Fibroblast of lung (primary cell): Measurements from ENCODE around the gene PCSK4. TPM values are rescaled to one million over a fixed set of nuclear protein-coding genes. Genes with fewer than 3 reads are reported as not detected.
"Not testable (repeated sequence)": the region's sequence is repeated elsewhere in the genome, so short reads cannot be mapped to it uniquely, and the experiment has no call there.

Source experiments
- DNase-seq, 2 donors: peaks; one replicate each; pipeline versions ENCODE4 v3.0.0 to v3.0.0-alpha.2; 2010; ENCODE audit warnings: low read depth in 2 of 2
- H2AFZ ChIP-seq: 2 replicates; pipeline ENCODE4 v1.5.1; 2012; ENCODE audit warnings: low read length, control low read depth, inconsistent platforms
- H3K27ac ChIP-seq: 2 replicates; pipeline ENCODE4 v1.5.1; 2011; ENCODE audit warnings: low read length, control low read depth; ENCODE audit not compliant: insufficient read depth
- H3K27me3 ChIP-seq: 2 replicates; pipeline ENCODE4 v1.5.1; 2011; ENCODE audit warnings: mild to moderate bottlenecking, low read length; ENCODE audit not compliant: control insufficient read depth, insufficient read depth
- H3K36me3 ChIP-seq: 2 replicates; pipeline ENCODE4 v1.5.1; 2011; ENCODE audit warnings: low read length; ENCODE audit not compliant: control insufficient read depth, insufficient read depth
- H3K4me1 ChIP-seq: 2 replicates; pipeline ENCODE4 v1.5.1; 2011; ENCODE audit warnings: low read length; ENCODE audit not compliant: control insufficient read depth, insufficient read depth; ENCODE audit errors: extremely low read depth
- H3K4me2 ChIP-seq: 2 replicates; pipeline ENCODE4 v1.5.1; 2011; ENCODE audit warnings: low read length, control low read depth; ENCODE audit not compliant: insufficient read depth; ENCODE audit errors: extremely low read depth
- H3K4me3 ChIP-seq, 4 experiments: fragments of 200-600 bp in 1 of 4; sonication (generic) in 1 of 4; replicated peaks in 1 of 4; 2 replicates each; pipeline ENCODE4 v1.5.1; 2011 to 2016; ENCODE audit warnings: low read length in 4 of 4, low read depth in 3 of 4, mild to moderate bottlenecking in 3 of 4, control low read depth in 2 of 4, inconsistent platforms in 1 of 4, mixed read lengths in 1 of 4; ENCODE audit not compliant: insufficient read depth in 1 of 4; ENCODE audit errors: control extremely low read depth in 1 of 4
- H3K79me2 ChIP-seq: 2 replicates; pipeline ENCODE4 v1.5.1; 2012; ENCODE audit warnings: mild to moderate bottlenecking, low read length, inconsistent platforms; ENCODE audit not compliant: control insufficient read depth, insufficient read depth
- H3K9ac ChIP-seq: 2 replicates; pipeline ENCODE4 v1.5.1; 2011; ENCODE audit warnings: mild to moderate bottlenecking, low read length, control low read depth; ENCODE audit not compliant: insufficient read depth
- H3K9me3 ChIP-seq: 2 replicates; pipeline ENCODE4 v1.5.1; 2012; ENCODE audit warnings: low read depth, low read length; ENCODE audit not compliant: control insufficient read depth, insufficient read depth
- H4K20me1 ChIP-seq: 2 replicates; pipeline ENCODE4 v1.5.1; 2011; ENCODE audit warnings: low read length; ENCODE audit not compliant: control insufficient read depth, insufficient read depth; ENCODE audit errors: extremely low read depth
- EZH2 ChIP-seq: IDR thresholded peaks from 2 replicates; pipeline ENCODE4 v1.5.1; 2012; ENCODE audit warnings: low read length, control low read depth, mild to moderate bottlenecking; ENCODE audit errors: missing control alignments
- polyA plus RNA-seq, 2 donors: library from polyadenylated mRNA; depleted of rRNA in 1 of 2; stranded (reverse) in 1 of 2; unstranded in 1 of 2; fragments of >200 nt; gene quantifications; 2 replicates each; pipeline ENCODE4 v1.2.1, GENCODE V29; 2011 to 2012; ENCODE audit warnings: missing spikeins in 1 of 2
- total RNA-seq: library from RNA; depleted of rRNA; stranded (reverse); fragments of >200 nt; gene quantifications from 2 replicates; pipeline ENCODE4 v1.2.1, GENCODE V29; 2014
- TF ChIP-seq, protein P1 (sequence below), 2 donors: IDR thresholded peaks in 1 of 2; conservative IDR thresholded peaks in 1 of 2; 1 replicate in 1 of 2; 2 replicates in 1 of 2; pipeline ENCODE4 v1.5.1; 2011 to 2012; ENCODE audit warnings: low read length in 2 of 2, control low read depth in 1 of 2, inconsistent platforms in 1 of 2, low read depth in 1 of 2, mild to moderate bottlenecking in 1 of 2

Gene PCSK4
- total and polyA plus RNA-seq, 2 donors (not counting 1 experiment from before 2014, with no cell fraction given): 0.28 to 3.5 TPM

DNA sequence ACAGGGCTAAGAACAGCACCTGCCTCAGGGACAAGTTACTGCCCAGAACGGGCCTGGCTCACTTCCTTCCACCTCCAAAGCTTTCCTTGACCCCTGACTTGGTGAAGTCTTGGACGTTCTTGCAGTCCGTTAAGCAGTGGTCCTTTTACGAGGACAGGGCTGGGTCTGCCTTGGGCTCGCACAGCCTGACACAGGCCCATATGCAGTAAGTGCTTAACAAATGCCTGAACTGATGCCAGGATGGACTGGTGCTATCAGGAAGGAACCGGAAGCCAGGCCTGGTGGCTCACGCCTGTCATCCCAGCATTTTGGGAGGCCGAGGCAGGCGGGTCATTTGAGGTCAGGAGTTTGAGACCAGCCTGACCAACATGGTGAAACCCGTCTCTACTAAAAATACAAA is 31.9 kb upstream of the PCSK4 start:
- Histone ChIP-seq H3K9me3 (no peaks in the 10 kb centered on the region), H3K4me3 (no peak overlapping the region), H3K36me3 (no peaks in the 10 kb centered on the region), H3K27me3 (peaks cover 21% of the 10 kb centered on the region), H3K9ac (no peak overlapping the region), H3K4me1 (no peaks in the 10 kb centered on the region), H2AFZ (no peak overlapping the region), H3K27ac (no peak overlapping the region), H3K4me2 (no peak overlapping the region), H4K20me1 (no peaks in the 10 kb centered on the region), H3K79me2 (no peaks in the 10 kb centered on the region)
- TF ChIP-seq, protein P1, sequence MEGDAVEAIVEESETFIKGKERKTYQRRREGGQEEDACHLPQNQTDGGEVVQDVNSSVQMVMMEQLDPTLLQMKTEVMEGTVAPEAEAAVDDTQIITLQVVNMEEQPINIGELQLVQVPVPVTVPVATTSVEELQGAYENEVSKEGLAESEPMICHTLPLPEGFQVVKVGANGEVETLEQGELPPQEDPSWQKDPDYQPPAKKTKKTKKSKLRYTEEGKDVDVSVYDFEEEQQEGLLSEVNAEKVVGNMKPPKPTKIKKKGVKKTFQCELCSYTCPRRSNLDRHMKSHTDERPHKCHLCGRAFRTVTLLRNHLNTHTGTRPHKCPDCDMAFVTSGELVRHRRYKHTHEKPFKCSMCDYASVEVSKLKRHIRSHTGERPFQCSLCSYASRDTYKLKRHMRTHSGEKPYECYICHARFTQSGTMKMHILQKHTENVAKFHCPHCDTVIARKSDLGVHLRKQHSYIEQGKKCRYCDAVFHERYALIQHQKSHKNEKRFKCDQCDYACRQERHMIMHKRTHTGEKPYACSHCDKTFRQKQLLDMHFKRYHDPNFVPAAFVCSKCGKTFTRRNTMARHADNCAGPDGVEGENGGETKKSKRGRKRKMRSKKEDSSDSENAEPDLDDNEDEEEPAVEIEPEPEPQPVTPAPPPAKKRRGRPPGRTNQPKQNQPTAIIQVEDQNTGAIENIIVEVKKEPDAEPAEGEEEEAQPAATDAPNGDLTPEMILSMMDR (conservative IDR thresholded peaks at IDR 0.05 in 1 of 2, IDR thresholded peaks at IDR 0.05 in 1 of 2; ENCODE audit: low read depth in 1 of 2, low read length in 2 of 2): no peak
- TF ChIP-seq EZH2: no peak
- no peak for DNase-seq

DNA sequence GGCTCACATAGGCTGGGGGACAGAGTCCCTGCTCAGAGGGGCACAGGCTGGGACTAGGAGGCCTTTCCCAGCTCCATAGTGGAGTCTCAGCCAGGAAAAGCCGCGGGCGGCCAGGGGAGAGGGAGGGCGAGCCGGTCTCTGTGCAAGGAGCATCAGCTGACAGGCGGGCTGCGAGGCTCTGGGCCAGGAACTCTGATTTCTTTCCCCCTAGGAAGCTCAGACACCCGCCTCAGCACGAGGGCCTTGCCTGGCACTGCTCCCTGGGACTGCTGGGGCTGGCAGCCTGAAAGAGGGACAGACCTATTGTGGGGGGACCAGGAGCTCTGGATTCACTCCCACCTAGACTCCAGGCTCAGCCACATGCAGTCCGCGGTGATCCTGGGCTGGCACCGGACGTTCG is 31.5 kb upstream of the PCSK4 start:
- peak overlapping the region; percentile 23 for H3K9ac ChIP-seq

DNA sequence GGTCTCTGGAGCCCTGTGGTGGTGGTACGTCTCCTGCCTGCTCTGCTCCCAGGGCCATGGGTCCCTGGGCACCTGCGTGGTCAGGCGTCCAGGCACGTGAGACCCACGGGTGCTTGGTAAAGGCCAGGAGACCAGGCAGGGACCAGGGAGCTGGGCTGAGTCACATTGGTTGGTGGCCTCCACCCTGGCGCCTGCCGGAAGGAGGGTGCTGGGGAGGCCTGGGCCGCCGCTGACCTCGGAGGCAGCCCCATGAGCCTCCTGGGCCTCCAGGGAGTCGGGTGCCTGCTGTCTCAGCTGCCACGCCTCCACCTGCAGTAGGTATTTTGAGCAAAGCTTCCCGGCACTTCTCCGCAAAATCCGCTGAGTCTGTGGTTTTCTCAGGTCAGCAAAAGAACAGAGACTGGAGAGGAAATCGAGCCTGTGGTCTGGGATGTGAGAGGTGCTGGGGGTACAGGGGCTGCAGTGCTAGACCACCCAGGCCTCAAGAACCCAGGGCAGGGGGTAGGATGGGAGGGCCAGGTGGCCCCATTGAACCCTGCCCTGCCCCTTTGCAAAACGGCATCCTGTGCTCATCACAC is 30.1 kb upstream of the PCSK4 start:
- Histone ChIP-seq H3K36me3 (no peaks in the 10 kb centered on the region), H3K4me2 (no peak overlapping the region), H3K4me3 (no peak overlapping the region), H3K9ac (no peak overlapping the region), H3K9me3 (no peaks in the 10 kb centered on the region), H2AFZ (no peak overlapping the region), H3K4me1 (no peaks in the 10 kb centered on the region), H3K27me3 (peaks cover 20% of the 10 kb centered on the region), H4K20me1 (no peaks in the 10 kb centered on the region), H3K79me2 (no peaks in the 10 kb centered on the region), H3K27ac (no peak overlapping the region)
- TF ChIP-seq EZH2: no peak
- TF ChIP-seq, protein P1 (conservative IDR thresholded peaks at IDR 0.05 in 1 of 2, IDR thresholded peaks at IDR 0.05 in 1 of 2; ENCODE audit: low read depth in 1 of 2, low read length in 2 of 2): no peak
- no peak for DNase-seq

More for the DNA sequence above, 31.5 kb upstream of the PCSK4 start:
- TF ChIP-seq, protein P1 (conservative IDR thresholded peaks at IDR 0.05 in 1 of 2, IDR thresholded peaks at IDR 0.05 in 1 of 2; ENCODE audit: low read depth in 1 of 2, low read length in 2 of 2): no peak
- TF ChIP-seq EZH2: no peak
- no peak overlapping the region for H3K27ac ChIP-seq
- DNase-seq: no peak
- H3K27me3 ChIP-seq: peaks cover 21% of the 10 kb centered on the region
- H3K9me3 ChIP-seq: no peaks in the 10 kb centered on the region
- no peak overlapping the region for H2AFZ ChIP-seq
- H3K79me2 ChIP-seq: no peaks in the 10 kb centered on the region
- no peak overlapping the region for H3K4me3 ChIP-seq
- H3K4me2 ChIP-seq: no peak overlapping the region
- no peaks in the 10 kb centered on the region for H4K20me1 ChIP-seq
- no peaks in the 10 kb centered on the region for H3K4me1 ChIP-seq
- H3K36me3 ChIP-seq: no peaks in the 10 kb centered on the region

DNA sequence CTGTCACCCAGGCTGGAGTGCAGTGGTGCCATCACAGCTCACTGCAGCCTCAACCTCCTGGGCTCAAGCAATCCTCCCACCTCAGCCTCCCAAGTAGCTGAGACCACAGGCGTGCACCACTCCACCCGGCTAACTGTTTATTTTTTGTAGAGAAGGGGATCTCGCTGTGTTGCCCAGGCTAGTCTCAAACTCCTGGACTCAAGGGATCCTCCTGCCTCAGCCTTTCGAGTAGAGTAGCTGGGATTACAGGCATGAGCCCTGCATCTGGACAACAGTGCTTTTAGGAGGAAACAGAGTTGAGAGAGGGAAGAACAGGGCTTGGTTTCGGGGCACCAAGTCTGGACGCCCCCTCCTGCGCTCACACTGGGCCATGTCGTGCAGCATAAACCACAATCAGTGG is 29.7 kb upstream of the PCSK4 start:
- H3K9ac ChIP-seq, H3K4me1 ChIP-seq, H3K9me3 ChIP-seq, H2AFZ ChIP-seq, H3K79me2 ChIP-seq, H3K4me2 ChIP-seq, H3K36me3 ChIP-seq, H3K27ac ChIP-seq, DNase-seq, H4K20me1 ChIP-seq, H3K4me3 ChIP-seq: not testable (repeated sequence)
- peaks cover 16% of the 10 kb centered on the region for H3K27me3 ChIP-seq
